GM19193 (cell line): ENCODE measurements around the gene LMX1B.

Experiments
- POLR2A ChIP-seq: IDR thresholded peaks from 4 replicates; pipeline ENCODE4 v1.6.1; 2011; ENCODE audit not compliant: insufficient read depth, insufficient read length; ENCODE audit errors: extremely low read depth

LMX1B gene

GRCh38 chr9:126696401-126697145 is 82.8 kb downstream of the LMX1B start:
- no peak for TF ChIP-seq POLR2A

DNA sequence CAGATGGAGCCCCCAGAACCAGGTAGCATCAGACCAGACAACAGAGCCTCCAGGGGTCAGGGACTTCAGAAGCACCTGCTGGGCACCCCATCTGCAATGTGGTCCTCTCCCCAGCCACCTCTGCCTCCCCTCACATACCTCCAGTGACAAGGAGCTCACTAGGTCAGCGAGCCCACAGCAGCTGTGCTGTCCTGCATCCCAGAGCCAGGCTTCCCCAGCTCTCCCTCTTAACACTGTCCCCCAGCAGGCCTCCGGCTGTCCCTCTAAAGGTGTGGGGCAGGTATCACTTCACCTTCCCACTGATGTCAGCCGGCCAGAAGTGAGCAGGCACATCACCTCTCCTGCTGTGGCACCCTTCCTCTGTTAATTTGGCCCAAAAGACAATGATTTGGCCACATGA is 83.6 kb downstream of the LMX1B start:
- no peak for TF ChIP-seq POLR2A

- no peak for TF ChIP-seq POLR2A
Measured at GRCh38 chr9:126698251-126698650, 84.5 kb downstream of the LMX1B start.

GRCh38 chr9:126698756-126699155 is 85.0 kb downstream of the LMX1B start:
- TF ChIP-seq POLR2A, result no peak

DNA sequence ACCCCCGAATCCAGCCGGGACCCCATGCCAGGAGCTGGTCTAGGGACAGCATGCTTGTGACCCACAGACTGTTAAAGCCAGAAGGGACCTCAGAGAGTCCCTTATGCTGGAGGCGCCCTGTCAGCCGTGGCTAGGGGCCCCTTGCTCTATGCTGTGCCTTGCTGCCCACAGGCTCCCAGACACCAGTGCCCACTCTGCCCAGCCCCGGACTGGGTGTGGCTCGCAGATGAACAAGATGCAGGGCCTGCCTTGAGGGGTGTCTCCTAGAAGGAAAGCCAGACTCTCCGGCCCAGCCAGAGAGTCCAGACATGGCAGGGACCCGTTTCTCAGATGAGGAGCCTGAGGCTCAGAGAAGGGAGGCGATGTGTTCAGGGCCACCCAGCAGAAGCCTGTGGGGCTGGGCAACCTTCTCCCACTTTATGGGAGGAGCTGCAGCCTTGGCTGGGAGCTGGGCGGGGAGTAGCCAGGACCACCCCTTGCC is 85.7 kb downstream of the LMX1B start:
- TF ChIP-seq POLR2A, result no peak

DNA sequence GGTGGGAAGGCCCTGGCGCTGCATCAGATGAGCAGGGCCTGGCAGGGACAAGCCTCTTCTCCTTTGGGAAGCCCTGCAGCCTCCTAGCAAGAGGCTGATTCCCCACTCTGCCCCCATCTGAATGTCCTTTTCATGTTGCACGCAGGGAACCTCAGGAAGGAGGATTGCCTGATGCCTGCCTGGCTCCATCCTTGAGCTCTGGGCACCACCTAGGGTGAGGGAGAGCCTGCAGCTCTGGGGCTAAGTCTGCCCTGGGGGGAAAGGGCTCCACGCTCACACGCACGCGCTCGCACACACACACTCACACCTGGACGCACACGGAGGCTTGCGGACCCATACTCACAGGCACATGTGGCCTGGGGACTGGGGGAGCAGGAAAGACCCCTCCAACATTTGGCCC is 86.6 kb downstream of the LMX1B start:
- no peak for TF ChIP-seq POLR2A

DNA sequence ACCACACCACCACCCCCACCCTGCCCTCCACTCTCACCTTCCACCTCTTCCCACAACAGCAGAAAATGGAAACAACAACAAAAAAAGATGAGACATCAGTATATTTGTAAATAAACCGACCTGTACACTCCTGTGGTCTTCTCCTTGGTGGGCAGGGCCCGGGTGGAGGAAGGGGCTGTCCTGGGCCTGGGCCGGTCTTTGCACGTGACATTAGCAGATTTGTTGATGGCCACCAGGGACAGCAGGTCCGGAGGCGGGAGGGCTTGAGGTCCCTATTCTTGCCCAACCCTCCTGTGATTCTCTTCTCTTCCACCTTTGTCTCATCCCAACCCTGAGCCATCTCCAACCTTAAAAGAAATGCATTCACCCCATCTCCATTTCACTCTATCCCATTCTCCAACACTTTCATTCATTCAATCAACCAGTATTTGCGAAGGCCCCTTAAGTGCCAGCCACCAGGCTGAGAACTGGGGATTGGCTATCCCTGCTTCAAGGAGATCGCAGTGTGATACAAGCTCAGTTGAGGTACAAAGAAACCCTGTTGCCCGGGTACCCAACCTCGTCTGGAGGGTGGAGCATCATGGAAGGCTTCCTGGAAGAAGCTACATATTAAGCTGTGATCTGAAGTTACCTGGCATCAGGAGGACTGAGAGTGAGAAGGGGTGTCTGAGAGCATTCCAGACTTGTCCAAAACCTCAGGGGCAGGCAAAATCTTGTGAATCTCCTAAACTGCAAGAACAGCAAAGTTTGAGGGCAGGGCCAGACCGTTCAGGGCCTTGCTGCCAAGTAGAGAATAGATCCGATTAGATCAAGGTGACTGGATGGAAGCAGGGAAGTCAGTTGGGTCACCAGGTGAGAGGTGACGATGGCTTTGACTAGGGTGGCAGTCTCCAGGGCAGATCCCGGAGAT is 87.4 kb downstream of the LMX1B start:
- no peak for TF ChIP-seq POLR2A

- no peak for TF ChIP-seq POLR2A
Measured at GRCh38 chr9:126701813-126702140, 88.0 kb downstream of the LMX1B start.

GRCh38 chr9:126702151-126703001 is 88.6 kb downstream of the LMX1B start:
- no peak for TF ChIP-seq POLR2A

- TF ChIP-seq POLR2A, result no peak
Measured at GRCh38 chr9:126703002-126703865, 89.5 kb downstream of the LMX1B start.

DNA sequence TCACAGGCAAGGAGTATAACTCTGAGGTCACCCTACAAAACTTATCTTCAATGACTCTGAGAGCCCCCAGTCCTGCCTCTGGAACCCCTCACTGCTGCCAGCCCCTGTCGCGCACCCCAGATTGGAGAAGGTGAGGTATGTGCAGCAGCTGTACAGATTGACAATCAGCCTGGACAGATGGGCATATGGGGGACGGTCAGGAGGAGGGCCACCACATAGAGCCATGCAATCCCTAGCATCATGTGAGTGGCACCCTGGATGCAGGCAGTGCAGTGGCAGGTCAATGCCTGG is 90.1 kb downstream of the LMX1B start:
- TF ChIP-seq POLR2A, result no peak

- TF ChIP-seq POLR2A, result no peak
Measured at GRCh38 chr9:126704157-126704891, 90.6 kb downstream of the LMX1B start.

DNA sequence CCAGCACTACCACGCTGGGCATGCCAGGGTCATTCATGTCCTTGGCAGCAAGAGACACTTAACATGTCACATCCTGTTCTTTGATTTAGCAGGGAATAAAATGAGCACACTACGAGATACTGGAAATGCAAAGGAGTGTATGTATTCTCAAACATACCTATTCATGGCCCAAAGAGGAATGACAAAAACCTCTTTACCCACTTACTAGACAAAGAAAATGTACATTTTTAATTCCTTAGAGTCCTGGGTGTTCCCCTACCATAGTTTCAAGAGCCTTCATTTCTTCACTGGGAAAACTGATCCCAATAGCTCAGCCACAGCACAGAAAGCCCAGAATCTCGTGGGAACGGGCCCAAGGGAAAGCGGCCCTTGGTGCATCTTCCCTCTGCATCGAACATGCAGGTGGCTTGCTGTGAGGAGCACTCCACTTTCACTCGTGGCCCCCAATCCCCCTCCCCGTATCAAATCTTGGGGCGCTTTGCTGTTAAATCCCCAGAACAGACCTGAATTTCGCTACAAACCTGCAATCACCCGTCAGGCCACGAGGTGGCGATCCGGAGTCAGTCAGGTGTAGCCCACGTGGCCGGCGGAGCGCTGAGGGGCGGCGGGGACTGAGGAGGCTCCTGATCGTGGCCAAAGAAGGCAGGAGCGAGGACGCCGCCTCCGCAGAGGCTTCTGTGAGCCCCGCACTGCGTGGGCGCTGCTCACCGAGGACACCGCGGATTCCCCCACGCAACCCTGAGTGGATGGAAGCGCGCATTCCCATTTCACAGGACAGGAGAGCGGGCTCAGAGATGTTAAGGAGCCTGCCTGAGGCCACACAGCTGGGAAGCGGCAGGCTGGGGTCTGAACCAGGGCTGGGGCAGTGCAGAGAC is 91.4 kb downstream of the LMX1B start:
- TF ChIP-seq POLR2A, result no peak
